Measurements from ENCODE around the gene LAMB1.

The LAMB1 gene

DNA sequence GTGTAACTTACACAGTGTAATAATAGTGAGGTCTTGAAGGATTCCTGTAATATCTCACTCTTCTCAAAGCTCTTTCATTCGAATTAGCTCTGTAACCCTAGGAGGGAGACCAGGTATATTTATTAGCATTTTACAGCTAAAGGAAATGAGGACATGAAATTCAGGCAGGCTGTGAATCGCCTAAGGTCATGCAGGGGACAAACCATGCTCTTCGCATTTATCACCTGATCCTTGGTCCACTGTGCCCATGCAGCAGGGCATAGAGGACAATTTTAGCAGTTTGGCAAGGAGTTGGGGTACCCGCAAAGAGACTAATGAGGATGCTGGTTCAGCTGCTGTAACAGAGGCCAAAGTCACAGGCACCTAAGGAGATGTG is 14.8 kb upstream of the LAMB1 start:
- no peak for DNase-seq (ENCODE audit: low read depth)

DNA sequence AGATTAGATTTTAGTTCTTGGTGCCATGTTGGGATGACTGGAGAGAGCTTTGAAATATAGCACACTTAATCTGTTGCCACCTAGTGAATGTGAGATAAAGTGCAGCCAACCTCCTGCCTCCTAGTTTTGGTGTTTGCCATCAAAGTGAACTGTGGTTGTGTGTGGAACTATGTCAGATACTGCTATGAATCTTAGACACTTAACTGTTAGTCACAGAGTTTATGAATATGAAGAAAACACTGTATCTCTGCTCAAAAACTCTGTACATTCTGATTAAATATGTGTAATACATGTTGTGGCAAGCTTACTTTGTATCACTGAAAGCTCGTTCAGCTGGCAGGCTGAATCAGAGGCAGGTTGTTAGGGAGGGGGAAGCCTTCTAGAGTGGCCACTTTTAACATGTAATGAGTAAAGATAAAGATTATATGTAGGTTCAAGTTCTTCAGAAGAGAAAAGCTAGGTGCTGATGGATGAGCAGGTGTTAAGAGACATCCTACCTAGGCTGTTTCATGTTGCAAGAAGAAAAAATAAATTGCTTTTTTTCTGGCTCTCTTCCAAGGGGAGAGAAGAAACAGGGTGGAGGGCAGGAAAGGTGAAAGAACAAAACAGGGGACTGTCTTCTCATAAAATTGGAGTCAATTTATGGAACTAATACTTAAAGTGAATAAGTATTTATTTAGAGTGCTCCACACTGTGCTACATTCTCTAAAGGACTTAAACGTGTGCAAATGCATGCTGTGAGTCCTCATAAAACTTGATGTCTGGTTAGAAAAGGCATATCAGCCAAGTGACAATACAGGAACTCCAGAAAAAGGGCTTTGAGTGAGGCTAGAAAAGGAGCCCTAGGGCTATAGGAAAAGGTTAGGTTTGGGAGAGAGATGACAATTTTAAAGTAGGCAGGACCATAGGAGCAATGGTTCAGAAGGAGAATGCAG is 14.1 kb upstream of the LAMB1 start:
- DNase-seq (ENCODE audit: low read depth): peak; percentile 27

DNA sequence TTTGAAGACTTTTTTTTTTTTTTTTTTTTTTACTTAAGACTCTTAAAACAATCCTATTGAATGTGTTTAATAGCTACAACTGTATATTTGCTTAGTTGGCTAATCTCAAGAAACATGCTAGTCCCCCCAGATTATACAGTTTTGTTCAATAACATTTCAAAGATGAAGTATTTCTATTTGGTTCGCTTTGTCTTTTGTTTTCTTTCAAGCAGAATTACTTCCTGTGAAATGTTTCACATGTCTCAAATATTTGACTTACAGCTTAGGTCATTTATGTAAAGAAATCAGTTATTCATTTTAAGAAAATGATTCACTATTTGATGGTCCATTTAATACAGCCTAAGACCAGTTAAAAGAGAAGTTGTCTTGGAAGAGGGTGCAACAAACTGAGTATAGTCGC is 12.8 kb upstream of the LAMB1 start:
- DNase-seq (ENCODE audit: low read depth): no peak

DNA sequence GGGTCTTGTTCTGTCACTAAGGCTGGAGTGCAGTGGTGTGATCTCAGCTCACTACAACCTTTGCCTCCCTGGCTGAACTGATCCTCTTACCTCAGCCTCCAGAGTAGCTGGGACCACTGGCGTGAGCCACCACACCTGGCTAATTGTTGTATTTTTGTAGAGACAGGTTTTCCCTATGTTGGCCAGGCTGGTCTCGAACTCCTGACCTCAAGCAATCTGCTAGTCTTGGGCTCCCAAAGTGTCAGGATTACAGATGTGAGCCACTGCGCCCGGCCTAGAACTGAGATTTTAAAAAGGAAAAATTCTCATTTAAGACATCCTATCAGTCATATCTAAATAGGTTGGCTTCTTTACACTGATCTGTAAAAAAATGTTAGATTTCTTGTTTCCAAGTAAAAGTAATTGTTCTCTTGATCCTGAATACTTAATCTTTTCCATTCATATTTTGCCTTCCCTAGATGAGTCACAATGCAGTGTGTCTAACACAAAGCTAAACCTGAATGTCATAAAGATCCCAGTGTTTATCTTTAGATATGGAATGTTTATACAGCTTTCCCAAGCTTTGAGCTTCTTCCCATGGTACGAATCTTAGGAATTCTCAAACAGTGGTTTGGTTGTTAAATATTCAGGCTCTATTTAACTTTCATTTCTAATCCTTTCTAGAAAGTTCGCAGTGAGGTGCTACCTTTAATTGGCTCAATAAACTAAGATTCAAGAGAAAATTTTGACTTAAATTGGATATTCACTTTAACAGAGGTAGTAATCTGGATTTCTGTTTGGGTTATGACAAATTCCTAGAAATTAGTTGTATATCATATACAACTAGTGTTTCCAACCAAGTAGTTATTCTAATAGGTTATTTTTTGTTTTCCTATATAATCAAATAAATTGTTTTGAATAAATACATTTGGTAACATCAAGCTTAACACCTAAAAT is 12.1 kb upstream of the LAMB1 start:
- no peak for DNase-seq (ENCODE audit: low read depth)

DNA sequence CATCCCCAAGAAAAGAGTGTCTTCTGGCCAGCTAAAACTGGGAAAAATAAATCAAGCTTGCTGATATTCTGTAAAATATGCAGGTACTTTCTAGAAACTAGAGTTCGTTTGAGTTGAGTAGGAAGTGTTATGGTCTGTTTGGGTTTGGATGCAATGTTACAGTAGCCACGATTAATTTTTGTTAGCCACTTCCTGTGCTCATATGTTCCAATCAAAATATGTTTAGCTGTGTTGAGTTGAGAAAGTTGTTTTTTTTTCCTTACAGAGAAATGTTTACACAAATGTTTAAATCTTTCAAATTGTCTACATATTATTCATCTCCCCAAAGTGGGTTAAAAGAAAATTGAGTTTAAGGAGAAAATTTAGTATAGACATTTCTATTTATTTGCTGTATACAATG is 11.3 kb upstream of the LAMB1 start:
- DNase-seq (ENCODE audit: low read depth): peak; percentile 21

DNA sequence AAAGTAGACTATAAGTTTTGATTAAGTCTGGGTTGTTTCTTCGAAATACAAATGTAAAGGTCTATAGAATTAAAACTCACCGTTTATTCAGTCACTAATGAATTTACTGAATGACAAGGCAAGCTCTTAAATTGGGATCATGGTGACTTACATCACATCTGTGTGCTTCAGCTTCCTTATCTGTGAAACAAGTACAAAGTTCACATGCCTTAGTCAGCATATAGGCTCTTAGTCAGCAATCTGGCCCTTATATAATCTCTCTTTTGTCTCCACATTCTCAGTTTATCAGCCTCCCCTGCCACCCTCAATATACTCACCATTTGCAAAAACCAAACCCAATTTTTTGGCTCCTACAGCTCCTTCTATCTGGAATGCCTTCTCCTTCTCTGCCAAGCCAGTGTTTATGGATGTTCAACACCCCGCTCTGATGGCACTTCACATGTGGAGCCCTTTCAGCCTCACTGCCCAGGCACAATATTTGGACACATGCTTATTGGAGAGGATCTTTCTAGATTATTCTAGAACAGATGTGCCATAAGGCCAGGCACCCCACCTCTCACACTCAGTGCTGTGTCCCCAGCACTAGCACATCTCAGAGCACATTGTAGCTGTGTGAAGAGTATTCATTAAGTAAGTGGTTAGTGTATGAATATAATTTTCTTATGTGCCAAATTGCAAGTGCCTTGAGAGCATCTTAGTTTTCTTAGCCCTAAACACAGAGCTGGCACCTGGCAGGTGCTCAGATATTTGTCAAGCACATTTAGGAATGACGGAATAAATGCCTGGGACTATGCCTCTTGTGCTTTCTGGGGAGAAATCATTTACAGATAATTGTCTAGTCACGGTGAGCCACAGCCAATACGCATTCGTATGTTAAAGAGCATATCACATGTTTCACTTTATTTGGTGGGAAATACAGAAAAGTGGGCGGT is 9.8 kb upstream of the LAMB1 start:
- no peak for DNase-seq (ENCODE audit: low read depth)

DNA sequence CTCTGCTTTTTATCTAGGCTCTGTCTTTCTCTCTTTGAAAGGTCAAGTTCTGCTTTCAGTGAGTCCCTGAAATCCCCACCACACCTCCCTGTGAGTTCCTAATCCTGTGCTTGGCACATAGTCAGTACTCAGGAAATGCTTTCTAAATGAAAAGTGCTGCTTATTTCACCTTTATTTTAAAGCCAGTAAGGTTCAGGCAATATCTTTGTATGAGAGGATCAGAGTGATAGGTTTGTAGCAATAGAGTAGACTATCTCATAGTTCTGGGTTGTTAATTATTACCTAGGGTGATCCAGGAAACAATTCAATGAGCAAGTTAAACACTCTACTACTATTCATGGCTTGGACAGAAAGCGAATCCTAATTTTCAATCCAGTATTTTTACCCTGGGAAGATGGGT is 7.4 kb upstream of the LAMB1 start:
- DNase-seq (ENCODE audit: low read depth): no peak

DNA sequence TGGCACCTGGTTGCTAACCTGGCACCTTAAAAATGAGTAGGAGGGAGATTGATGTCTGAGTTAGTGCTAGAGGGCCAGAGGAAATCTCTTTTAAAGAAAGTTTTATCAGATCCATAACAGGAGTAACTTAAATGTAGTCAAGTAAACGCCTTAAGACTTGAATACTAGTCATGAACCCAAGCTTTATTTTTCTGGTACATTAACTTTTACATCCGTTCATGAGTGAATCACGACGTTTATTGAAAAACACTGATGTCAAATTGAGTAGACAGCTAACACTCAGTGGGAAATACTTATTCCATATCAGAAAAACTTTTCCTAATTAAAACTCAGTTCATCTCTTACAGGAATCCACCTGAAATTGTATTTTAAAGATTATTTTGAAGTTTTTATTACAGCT is 6.9 kb upstream of the LAMB1 start:
- DNase-seq (ENCODE audit: low read depth): no peak

DNA sequence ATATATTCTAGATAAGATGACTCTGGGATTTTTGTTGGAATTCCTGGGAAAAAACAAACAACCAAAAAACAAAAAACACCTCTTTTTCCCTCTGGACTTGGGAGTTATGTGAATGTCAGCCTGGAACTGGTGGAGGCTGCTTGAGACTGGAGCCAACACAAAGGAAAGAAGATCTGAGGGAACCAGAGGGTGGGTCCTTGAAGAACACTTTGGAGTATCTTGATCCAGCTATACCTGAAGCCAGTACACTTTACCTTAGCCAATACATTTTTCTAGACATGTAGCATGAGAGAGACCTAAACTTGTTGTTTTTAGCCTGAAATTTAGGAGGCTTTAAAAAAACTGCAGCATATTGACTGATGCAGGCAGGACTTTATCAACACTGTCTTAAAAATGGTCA is 5.9 kb upstream of the LAMB1 start:
- DNase-seq (ENCODE audit: low read depth): no peak

DNA sequence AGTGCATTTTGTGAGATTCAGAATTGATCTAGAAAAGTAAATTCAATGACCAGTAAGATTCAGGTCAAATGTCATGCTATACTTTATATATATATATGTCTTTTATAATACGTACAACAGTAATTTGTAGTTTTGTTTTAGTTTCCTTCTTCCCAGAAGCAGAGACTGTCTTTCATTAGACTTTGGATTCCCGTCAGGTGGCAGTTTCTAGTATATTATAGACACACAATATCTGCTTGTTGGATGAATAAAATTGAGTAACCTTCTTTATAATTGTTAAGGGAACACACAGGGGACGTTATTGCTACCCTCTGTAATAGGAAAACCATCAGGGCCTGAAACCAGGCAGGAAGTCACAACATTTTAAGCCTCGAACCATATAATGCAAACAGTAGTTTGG is 5.3 kb upstream of the LAMB1 start:
- DNase-seq (ENCODE audit: low read depth): no peak

DNA sequence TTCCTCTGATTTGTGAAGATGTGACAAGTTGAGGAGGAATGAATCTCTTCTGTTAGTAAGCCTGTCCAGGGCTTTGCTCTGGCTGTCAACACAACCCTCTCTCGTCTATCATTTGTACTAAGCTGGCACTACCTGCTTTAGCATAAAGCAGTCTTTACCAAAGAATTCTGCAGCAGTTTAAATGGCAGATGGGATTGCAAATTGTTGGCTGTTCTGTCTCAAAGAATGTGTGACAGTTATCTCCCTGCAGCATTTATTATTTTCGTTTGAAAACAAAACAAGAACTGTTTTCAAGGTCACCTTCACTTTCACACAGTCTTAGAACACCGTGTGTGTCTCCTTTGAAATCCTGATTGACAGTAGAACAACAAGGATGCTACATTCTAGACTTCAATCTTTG is 4.8 kb upstream of the LAMB1 start:
- DNase-seq (ENCODE audit: low read depth): no peak

DNA sequence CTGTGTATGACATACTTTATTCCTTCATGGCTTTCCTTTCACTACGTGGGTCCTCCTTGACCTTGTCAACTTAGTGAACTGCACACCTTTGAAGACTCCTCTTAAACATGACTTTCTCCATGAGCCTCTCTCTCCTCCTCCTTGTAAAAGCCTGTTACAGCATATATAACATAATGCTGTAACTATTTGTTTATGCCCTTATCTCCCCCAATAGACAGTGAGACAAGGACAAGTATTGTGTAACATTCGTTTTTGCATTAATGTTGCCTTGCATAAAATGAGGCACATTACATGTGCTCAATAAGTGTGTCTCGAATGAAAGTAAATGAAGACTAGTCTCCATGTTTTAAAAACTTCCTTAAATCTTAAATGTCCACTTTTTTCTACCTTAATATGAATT is 4.3 kb upstream of the LAMB1 start:
- DNase-seq (ENCODE audit: low read depth): no peak

DNA sequence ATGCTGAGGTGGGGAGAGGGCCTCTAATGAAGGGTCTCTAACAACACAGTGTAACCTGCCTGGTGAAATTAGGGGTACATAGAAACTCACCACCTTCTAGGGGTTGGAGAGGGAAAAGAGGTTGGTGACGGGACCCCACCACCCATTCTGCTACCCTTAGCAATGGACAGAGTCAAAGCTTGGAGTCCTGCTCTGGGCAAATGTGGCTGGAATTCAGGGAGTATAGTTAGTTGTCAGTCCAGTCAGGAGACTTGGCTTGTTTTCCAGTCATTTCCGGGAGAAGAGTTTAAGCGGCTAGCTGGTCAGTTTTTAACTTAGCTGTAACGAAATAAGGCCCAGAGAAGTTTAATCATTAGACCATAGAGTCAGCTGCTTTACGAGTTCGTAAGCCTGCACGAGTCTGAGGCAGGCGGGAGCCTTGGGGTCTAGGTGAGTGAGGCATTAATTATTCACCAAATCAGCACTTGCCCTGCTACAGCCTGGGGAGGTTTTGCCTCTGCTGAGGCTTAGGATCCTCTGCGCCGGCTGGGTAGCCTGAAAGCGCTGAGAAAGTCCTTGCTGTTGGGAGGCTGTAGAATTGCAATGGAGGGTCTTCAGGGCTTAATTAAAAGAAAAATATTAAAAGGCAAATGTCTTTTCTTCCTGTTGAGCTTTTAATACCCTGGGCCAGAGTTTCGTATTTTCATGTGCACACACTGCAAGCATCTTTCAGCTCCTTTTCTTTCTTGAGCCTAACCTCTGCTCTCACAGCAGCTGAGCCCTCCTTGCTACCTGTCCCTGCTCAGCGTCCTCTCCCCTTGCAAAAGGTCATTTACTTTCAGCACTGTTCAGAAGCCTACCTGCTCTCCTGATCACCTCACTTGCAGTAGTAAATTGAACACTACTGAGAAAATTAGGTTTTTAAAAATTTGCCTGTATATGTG is 1.5 kb upstream of the LAMB1 start:
- DNase-seq (ENCODE audit: low read depth): peak; percentile 36

DNA sequence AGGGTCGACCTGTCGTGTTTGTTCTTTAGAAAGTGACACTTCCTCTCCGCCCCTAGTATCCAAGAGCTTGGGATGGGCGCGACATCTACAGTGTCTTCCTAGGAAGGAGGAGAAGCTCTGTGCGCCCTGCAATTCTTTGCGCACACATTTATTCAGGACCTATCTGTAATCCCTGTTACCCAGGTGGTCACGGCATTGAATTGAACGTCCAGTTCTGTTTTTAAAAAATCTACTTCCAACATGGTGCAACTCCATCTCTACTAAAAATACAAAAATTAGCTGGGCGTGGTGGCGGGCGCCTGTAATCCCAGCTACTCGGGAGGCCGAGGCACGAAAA is 606 bp upstream of the LAMB1 start:
- no peak for DNase-seq (ENCODE audit: low read depth)

DNA sequence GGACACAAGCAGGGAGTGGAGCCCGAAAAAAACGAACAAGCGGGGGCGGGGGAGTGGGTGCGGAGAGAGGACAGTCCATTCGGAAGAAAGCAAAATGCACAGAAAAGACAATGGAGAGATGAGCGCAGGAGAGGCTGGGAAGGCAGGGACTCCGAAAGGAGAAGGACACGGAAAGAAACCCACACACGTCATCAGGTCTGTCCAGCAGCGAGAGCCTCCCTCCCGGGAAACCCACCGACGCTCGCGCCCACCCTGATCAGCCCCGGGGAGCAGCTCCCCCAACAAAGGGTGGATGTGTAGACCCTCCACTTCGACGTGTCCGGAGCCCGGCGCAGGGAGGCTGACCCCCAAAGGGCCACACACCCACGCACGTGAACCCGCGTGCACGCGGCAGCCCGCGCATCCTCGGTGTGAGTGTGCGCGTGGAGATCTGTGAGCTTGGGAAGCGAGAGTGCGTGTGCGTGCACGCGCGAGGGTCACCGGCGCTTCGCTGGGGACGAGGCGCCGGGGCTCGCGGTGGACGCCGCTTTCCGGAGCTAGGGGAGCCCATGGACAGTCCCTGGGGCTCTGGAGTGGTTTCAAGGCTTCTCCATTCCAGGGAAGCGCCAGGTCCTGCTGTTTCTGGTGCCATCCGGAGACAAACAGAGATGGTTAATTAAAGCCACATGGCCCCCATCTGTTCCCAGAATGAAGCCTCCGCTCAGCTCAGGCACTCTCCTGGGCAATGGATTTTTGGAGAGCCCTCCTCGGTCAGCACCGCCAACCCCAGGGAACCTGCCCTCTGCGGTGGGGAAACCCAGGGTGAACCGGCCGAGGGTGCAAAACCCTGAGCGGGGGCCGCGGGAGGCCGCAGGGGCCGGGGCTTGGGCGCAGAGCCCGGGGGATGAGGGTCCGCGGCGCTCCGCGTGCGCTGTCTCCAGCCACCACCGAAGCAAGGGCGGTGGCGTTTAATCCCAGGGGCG is 916 bp downstream of the LAMB1 start:
- peak; percentile 65 for DNase-seq (ENCODE audit: low read depth)

DNA sequence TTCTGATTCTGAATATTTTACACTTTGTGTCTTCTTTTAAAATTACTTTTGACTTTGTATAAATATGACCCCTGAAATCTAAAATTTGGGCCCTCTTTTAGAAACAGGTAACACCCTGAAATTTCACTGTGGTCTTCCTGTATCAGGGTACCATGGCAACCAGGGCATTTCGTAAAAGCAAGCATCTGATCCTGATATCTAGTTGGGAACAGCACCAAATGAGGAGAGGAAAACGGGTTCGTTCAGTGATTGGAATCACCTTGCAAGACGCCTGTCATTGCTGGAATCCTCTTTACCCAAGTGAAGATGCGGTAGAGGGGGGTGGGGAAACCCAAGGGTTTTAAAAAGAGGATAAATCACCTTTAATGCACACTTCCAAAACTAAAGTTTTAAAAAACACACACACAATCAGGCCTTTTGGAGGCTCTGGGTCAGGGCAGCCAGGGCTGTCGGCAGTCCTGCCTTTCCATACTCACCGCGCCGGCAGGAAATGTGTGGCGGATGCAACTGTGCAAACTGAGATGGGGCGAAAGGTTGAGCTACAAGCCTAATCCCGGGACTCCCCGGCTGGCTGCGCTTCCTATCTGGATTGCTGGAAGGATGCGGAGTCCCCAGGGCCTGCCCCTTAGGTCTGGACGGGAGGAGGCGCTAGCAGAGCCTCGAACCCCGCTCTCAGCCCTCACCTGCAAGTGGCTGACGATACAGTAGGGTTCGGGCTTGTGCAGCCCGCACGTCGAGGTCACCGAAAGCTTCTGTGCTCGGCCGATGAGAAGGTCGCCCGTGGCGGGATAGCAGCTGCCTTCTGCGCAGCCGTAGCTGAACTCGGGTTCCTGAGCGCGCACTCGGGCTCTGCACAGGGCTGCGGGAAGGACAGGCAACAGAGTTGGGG is 1.8 kb downstream of the LAMB1 start:
- DNase-seq (ENCODE audit: low read depth): no peak

DNA sequence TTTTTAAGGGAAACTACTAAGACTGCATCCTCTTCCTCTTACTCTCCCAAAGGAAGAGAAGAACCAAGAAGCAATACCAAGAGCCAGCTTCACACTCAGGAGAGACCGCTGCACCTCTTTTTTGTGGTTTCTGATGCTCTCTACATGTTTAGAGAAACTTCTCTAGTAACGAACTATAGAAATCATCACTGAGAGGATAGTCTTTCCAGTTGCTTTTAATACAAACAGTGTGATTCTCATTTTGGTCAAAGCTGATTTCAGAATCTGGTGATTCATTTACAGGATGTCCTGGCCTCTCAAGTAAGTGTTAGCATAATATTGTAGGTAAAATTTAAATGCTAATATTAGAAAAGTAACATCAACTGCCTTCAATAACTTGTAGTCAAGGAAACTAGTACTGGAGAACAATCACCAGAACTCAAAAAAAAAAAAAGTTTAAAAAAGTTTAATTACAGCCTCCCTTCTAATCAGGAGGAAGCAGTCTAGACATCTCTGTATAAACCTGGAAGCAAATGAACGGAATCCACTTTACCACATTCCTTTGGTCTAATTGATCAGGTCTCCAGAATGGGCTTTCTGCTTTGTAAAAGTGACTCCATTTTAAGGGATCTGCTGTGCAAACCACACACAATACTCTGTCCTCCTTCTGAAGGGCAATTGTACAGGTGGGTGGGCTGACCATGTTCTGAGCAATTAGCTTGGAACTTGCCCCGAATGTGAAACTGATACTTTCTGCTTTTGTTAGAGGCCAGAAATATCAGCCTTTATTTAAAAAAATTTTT is 3.0 kb downstream of the LAMB1 start:
- peak; percentile 17 for DNase-seq (ENCODE audit: low read depth)
